ENCODE data around the gene GALNT11.

DNA sequence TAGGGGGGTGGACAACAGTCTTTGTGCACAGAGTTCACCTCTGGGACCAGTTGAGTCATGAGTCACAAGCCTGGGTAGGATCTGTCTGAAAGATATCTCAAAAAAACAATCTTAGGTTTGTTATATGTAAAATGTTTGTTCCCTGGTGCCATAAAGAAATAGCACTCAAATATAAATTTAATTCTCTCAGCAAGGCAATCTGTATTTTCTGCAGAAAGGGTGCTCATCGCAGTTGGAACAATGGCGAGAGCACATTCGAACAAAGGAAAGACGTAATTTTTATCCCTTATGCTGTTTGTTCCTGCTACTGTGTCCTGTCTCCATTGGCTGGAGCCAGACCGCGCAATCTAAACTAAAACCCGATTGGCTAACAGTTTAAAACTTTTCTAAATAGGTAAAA, 63.7 kb downstream of the GALNT11 start:
- TF ChIP-seq, protein P1, sequence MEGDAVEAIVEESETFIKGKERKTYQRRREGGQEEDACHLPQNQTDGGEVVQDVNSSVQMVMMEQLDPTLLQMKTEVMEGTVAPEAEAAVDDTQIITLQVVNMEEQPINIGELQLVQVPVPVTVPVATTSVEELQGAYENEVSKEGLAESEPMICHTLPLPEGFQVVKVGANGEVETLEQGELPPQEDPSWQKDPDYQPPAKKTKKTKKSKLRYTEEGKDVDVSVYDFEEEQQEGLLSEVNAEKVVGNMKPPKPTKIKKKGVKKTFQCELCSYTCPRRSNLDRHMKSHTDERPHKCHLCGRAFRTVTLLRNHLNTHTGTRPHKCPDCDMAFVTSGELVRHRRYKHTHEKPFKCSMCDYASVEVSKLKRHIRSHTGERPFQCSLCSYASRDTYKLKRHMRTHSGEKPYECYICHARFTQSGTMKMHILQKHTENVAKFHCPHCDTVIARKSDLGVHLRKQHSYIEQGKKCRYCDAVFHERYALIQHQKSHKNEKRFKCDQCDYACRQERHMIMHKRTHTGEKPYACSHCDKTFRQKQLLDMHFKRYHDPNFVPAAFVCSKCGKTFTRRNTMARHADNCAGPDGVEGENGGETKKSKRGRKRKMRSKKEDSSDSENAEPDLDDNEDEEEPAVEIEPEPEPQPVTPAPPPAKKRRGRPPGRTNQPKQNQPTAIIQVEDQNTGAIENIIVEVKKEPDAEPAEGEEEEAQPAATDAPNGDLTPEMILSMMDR (IDR thresholded peaks at IDR 0.05; ENCODE audit: insufficient read depth, low read depth, low read length) = no peak
- no peak for TF ChIP-seq EZH2 (IDR thresholded peaks at IDR 0.05; ENCODE audit: insufficient read depth, low read length)

Data from astrocyte (in vitro differentiated cells and primary cell).